GM12865 (cell line): Measurements from ENCODE around the gene NOD1.

Experiments used
- DNase-seq: peaks from one replicate; pipeline ENCODE4 v3.0.0; 2010; ENCODE audit warnings: low read depth
- H3K4me3 ChIP-seq: 2 replicates; pipeline ENCODE4 v1.5.1; 2011; ENCODE audit warnings: mild to moderate bottlenecking, low read depth, low read length, control low read depth
- TF ChIP-seq, protein P1 (sequence below): IDR thresholded peaks from 2 replicates; pipeline ENCODE4 v1.5.1; 2011; ENCODE audit warnings: low read length, control low read depth, low read depth, inconsistent platforms; ENCODE audit not compliant: insufficient read depth; ENCODE audit errors: missing control alignments

Gene NOD1

DNA sequence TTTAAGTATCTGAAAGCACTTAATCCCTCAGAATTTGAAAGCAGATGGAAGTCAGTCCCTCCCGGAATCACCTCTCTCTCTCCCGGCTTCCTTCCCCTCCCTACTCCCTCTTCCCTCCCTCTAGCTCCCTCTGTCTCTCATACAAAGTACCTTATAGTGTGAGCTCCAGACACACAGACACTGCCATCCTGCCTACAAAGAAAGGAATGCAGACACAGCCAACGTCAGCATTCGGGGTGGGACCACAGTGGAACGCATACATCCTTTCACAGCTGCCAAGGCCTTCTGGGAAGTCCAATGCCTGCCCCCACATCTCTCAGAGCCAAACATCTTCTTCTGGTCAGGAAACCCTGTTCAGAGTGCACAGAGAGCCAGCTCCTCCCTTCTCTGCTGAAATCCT lies 9.3 kb downstream of the NOD1 start:
- no peak for DNase-seq
- no peak overlapping the region for H3K4me3 ChIP-seq
- TF ChIP-seq, protein P1, sequence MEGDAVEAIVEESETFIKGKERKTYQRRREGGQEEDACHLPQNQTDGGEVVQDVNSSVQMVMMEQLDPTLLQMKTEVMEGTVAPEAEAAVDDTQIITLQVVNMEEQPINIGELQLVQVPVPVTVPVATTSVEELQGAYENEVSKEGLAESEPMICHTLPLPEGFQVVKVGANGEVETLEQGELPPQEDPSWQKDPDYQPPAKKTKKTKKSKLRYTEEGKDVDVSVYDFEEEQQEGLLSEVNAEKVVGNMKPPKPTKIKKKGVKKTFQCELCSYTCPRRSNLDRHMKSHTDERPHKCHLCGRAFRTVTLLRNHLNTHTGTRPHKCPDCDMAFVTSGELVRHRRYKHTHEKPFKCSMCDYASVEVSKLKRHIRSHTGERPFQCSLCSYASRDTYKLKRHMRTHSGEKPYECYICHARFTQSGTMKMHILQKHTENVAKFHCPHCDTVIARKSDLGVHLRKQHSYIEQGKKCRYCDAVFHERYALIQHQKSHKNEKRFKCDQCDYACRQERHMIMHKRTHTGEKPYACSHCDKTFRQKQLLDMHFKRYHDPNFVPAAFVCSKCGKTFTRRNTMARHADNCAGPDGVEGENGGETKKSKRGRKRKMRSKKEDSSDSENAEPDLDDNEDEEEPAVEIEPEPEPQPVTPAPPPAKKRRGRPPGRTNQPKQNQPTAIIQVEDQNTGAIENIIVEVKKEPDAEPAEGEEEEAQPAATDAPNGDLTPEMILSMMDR, result no peak

DNA sequence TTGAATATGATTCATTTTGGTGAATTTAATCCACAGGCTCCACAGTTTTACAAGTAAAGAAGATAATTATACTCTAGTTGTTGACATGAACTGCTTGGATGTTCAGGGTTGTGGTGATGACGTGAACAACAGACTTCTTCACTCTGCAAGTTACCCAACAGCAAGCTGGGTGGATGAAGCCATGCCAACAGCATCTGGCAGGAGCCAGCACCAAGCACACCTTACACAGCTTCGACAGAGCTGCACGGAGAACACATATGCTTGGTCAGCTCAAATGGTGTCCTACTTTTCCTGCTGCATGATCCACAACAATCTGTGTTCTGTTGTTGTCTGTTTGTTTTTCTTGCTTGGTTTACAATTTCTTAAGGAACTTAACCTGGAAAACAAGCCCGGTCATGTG lies 9.8 kb downstream of the NOD1 start:
- H3K4me3 ChIP-seq, result no peak overlapping the region
- TF ChIP-seq, protein P1, result no peak
- no peak for DNase-seq

DNA sequence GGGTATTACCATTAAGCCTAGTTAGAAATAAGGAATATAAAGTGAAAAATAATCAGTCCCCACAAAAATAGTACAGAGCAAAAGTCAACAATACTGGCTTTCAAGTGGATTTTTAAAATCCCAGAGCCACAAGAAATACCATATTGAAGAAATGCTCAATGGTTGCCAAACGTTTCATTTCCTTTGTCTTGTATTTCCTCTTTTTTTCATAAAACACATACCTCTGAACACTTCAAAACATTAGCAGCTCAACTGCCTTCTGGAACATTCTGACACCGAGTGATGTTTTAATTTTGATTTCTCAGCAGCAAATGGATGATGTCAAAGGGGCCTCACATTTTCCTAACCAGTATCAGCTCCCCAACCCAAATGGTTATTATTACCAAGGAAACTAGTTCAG lies 10.5 kb downstream of the NOD1 start:
- no peak overlapping the region for H3K4me3 ChIP-seq
- TF ChIP-seq, protein P1, result no peak
- DNase-seq, result no peak

DNA sequence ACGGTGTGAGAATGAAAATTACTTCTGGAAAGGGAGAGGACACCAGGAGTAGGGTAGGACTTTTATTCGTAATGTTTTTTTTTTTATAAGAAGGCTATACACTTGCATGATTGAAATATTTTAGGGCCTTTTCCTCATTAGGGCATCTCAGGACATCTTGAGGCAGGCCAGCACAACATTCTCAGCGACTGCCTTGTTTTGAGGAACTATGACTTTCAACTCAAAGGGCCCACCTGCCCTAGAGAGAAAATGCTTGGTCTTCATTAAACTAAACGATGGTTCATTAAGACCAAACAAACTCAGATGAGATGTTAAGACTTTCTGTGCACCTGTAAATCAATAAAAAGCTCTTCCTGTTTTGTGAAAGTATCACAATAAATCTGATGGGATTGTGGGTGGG lies 11.3 kb downstream of the NOD1 start:
- no peak overlapping the region for H3K4me3 ChIP-seq
- DNase-seq, result no peak
- TF ChIP-seq, protein P1, result no peak

DNA sequence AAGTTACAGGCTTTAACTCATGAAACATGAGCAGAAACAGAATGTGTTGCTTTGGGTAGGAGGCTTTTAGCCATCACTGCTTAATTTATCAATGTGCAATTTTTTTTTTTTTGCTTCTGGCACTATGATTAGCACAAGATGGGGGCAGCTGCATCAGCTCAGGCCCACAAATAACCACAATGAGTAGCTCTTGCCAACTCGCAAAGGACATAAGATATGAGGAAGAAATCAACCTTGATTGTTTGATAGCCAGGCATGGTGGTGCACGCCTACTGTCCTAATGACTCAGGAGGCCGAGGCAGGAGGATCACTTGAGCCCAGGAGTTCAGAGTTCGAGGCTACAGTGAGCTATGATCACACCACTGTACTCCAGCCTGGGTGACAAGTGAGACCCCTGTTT lies 12.3 kb downstream of the NOD1 start:
- H3K4me3 ChIP-seq, result no peak overlapping the region
- TF ChIP-seq, protein P1, result no peak
- no peak for DNase-seq

DNA sequence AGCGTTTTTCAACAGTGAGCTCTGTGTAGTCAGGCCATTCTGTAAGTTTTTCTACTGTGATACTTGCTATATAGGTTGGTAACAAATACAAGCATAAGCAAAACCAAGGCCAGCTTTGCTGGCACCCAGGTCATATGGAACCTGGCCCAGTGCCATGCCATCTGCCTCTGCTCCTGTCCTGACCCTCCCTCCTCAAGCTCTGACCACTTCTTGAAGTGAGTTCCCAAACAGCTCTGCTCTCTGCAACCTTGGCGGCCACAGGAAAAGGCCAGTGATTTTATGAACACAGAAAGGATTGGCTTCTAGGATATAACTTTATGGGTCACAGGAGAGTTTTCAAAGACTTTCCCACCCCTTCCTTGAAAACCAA lies 12.8 kb downstream of the NOD1 start:
- TF ChIP-seq, protein P1, result no peak
- H3K4me3 ChIP-seq, result no peak overlapping the region
- no peak for DNase-seq

DNA sequence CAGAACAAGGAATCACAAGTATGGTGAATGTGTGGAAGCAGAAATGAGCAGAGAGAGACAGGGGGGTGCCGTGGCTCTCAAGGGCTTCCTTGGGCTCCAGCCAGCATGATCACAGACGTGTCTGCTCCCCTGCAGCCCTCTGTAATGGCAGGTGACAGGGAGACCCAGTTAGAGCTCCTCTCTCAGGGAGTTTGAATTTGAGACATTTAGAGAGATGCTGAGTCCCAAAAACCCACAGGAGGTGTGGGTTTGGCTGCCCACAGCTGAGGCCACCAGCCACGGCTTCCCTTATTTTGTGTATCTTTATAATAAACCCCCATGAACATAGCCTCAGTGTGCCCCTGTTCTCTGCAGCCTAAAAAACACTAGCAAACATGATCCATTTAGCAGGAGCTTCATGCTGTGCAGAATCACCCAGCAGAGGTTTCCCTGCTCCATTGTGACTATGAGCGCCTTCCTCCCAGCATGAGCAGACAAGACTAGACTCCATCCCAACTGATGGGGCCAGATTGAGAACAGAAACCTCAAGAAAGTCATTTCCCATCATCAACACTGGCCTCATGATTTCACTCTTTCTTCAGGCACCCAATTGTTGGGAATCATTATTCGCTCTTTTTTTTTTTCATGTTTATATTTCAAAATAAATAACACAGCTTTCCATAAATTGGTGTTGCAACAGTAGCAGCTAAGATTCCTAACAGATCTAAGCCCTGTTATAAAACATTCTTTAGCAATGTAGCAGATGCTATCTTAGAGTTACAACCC lies 13.4 kb downstream of the NOD1 start:
- DNase-seq, result no peak
- TF ChIP-seq, protein P1, result no peak
- H3K4me3 ChIP-seq, result no peak overlapping the region
